Panc1 (cell line): ENCODE data around the gene STK35. TPM values are rescaled to one million over a fixed set of nuclear protein-coding genes. Genes with fewer than 3 reads are reported as not detected.
A peak's percentile ranks its signal among the peaks of the same experiment; 100 is the strongest.

Experiments
- ATAC-seq: fragments of 200-7000 bp; cut with Tn5 transposase; 2 replicates; pipeline ENCODE4 v1.9.1; 2020; ENCODE audit warnings: mild to moderate bottlenecking, moderate library complexity
- BruUV-seq: library from RNA; stranded (reverse); fragments of 400-500 nt; replicated peaks from 2 replicates; lab custom pipeline; 2021; lab: Mats Ljungman, UMichigan
- CTCF ChIA-PET: fragments of 300-600 bp; sonication (Branson Sonifier 250); formaldehyde crosslinking; loops from one replicate; lab custom pipeline; 2022; ENCODE audit warnings: antibody characterized with exemption; lab: Charles Lee
- POLR2A ChIA-PET: fragments of 300-600 bp; sonication (Branson Sonifier 250); formaldehyde crosslinking; loops from one replicate; lab custom pipeline; 2022; ENCODE audit warnings: antibody characterized with exemption; lab: Charles Lee
- DNase-seq: peaks from one replicate; pipeline ENCODE4 v3.0.0-alpha.2; 2010; ENCODE audit warnings: low read depth, low spot score
- H3K27ac ChIP-seq: 2 replicates; pipeline ENCODE4 v1.5.1; 2011; ENCODE audit warnings: mild to moderate bottlenecking, low read length, inconsistent platforms
- H3K27me3 ChIP-seq: fragments of 200-500 bp; sonication (Bioruptor generic); 2 replicates; pipeline ENCODE4 v1.6.0; 2014; ENCODE audit warnings: low read length, inconsistent platforms; ENCODE audit not compliant: control insufficient read depth, insufficient read depth
- H3K36me3 ChIP-seq: fragments of 200-500 bp; sonication (Bioruptor generic); 2 replicates; pipeline ENCODE4 v1.5.1; 2014; ENCODE audit warnings: inconsistent platforms, mild to moderate bottlenecking, low read length, moderate library complexity; ENCODE audit not compliant: control insufficient read depth, insufficient read depth
- H3K4me1 ChIP-seq: 2 replicates; pipeline ENCODE4 v1.5.1; 2011; ENCODE audit warnings: inconsistent platforms, mild to moderate bottlenecking, low read length, moderate library complexity; ENCODE audit not compliant: control insufficient read depth, insufficient read depth
- H3K4me3 ChIP-seq, 2 experiments: 2 replicates each; pipeline ENCODE4 v1.5.1; 2011 to 2012; ENCODE audit warnings: low read depth in 2 of 2, low read length in 2 of 2, mild to moderate bottlenecking in 2 of 2, inconsistent platforms in 1 of 2, moderate library complexity in 1 of 2
- H3K9me3 ChIP-seq: fragments of 200-500 bp; sonication (Bioruptor generic); 2 replicates; pipeline ENCODE4 v1.5.1; 2014; ENCODE audit warnings: low read depth, mild to moderate bottlenecking, inconsistent platforms, low read length, moderate library complexity; ENCODE audit not compliant: control insufficient read depth, insufficient read depth
- POLR2AphosphoS5 ChIP-seq: IDR thresholded peaks from 2 replicates; pipeline ENCODE4 v1.6.1; 2012; ENCODE audit warnings: mild to moderate bottlenecking, low read depth, low read length, moderate library complexity
- SIN3A ChIP-seq: IDR thresholded peaks from 2 replicates; pipeline ENCODE4 v1.6.1; 2012; ENCODE audit warnings: low read depth, mild to moderate bottlenecking, low read length, moderate library complexity, borderline replicate concordance; ENCODE audit not compliant: insufficient read depth
- TCF7L2 ChIP-seq: IDR thresholded peaks from 2 replicates; pipeline ENCODE4 v1.6.1; 2011; ENCODE audit warnings: mild to moderate bottlenecking, low read depth, low read length, inconsistent platforms
- in situ Hi-C: cut with HindIII; loops from 2 replicates; pipeline ENCODE4 v1.10.0; 2016; ENCODE audit warnings: low sequenced_read_pairs, low pct_unique_long_range_greater_than_20kb
- intact Hi-C: fragments of 100-400 bp; cut with micrococcal nuclease; formaldehyde crosslinking; loops from one replicate; pipeline ENCODE4 v1.10.0; 2022; ENCODE audit not compliant: unreplicated experiment
- total RNA-seq: library from RNA; stranded (reverse); gene quantifications from one replicate; pipeline ENCODE4 v1.2.1, GENCODE V29; 2021; ENCODE audit not compliant: unreplicated experiment
- TF ChIP-seq, protein P1 (sequence below), 2 experiments: IDR thresholded peaks; 2 replicates each; pipeline ENCODE4 v1.6.1; 2011 to 2012; ENCODE audit warnings: low read depth in 2 of 2, control low read depth in 1 of 2, low read length in 1 of 2, mild to moderate bottlenecking in 1 of 2, moderate library complexity in 1 of 2; ENCODE audit not compliant: insufficient read depth in 1 of 2
- TF ChIP-seq, protein P2 (sequence below): fragments of 450-650 bp; IDR thresholded peaks from 2 replicates; pipeline ENCODE4 v1.5.1; 2017; ENCODE audit warnings: mild to moderate bottlenecking

STK35 gene
- total RNA-seq, 1 experiment from 2014 or later: 27.6 TPM

DNA sequence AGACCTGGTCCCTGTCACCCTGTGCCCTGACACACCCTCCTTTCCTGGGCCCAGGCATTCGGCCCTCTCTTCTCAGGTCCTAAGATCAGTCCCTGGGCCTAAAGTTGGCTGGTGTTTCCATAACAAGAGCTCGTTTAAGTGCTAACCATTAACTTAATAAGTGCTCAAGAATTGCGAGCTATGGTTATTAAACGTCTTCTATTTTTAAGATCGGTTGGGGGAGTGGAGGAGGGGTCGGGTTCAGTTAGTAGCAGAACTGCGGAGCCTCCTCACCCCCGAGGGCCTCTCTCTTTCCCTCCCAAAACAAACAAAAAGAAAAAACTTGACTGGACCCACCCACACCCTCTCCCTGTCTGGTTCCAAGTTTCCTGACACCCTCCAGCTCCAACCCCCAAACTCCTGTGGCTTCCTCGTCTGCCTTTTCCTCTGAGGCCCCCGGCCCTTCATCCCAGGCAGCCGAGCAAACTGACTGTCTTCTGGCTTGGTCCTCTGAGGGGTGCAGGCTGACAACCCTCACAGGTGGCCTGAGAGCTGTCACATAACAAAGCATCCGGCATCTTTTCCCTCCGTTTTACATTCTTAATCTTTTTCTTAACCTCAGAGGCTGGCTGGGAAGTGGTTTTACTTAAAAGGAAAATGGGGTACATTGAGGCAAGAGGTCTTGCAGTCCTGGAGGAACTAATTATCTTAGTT lies 2.0 kb downstream of the STK35 start:
- DNase-seq (no peak), ATAC-seq (no peak)
- TF ChIP-seq, protein P1, sequence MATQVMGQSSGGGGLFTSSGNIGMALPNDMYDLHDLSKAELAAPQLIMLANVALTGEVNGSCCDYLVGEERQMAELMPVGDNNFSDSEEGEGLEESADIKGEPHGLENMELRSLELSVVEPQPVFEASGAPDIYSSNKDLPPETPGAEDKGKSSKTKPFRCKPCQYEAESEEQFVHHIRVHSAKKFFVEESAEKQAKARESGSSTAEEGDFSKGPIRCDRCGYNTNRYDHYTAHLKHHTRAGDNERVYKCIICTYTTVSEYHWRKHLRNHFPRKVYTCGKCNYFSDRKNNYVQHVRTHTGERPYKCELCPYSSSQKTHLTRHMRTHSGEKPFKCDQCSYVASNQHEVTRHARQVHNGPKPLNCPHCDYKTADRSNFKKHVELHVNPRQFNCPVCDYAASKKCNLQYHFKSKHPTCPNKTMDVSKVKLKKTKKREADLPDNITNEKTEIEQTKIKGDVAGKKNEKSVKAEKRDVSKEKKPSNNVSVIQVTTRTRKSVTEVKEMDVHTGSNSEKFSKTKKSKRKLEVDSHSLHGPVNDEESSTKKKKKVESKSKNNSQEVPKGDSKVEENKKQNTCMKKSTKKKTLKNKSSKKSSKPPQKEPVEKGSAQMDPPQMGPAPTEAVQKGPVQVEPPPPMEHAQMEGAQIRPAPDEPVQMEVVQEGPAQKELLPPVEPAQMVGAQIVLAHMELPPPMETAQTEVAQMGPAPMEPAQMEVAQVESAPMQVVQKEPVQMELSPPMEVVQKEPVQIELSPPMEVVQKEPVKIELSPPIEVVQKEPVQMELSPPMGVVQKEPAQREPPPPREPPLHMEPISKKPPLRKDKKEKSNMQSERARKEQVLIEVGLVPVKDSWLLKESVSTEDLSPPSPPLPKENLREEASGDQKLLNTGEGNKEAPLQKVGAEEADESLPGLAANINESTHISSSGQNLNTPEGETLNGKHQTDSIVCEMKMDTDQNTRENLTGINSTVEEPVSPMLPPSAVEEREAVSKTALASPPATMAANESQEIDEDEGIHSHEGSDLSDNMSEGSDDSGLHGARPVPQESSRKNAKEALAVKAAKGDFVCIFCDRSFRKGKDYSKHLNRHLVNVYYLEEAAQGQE (IDR thresholded peaks at IDR 0.05; ENCODE audit: insufficient read depth in 1 of 2, low read depth in 2 of 2, low read length in 1 of 2): no peak
- no peak for TF ChIP-seq TCF7L2
- TF ChIP-seq, protein P2, sequence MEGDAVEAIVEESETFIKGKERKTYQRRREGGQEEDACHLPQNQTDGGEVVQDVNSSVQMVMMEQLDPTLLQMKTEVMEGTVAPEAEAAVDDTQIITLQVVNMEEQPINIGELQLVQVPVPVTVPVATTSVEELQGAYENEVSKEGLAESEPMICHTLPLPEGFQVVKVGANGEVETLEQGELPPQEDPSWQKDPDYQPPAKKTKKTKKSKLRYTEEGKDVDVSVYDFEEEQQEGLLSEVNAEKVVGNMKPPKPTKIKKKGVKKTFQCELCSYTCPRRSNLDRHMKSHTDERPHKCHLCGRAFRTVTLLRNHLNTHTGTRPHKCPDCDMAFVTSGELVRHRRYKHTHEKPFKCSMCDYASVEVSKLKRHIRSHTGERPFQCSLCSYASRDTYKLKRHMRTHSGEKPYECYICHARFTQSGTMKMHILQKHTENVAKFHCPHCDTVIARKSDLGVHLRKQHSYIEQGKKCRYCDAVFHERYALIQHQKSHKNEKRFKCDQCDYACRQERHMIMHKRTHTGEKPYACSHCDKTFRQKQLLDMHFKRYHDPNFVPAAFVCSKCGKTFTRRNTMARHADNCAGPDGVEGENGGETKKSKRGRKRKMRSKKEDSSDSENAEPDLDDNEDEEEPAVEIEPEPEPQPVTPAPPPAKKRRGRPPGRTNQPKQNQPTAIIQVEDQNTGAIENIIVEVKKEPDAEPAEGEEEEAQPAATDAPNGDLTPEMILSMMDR: no peak
- no peak for TF ChIP-seq POLR2AphosphoS5
- TF ChIP-seq SIN3A: no peak
- Histone ChIP-seq H3K27ac (peak overlapping the region; percentile 98), H3K27me3 (no peaks in the 10 kb centered on the region), H3K9me3 (no peaks in the 10 kb centered on the region), H3K36me3 (peaks cover 12% of the 10 kb centered on the region), H3K4me3 (peak overlapping the region; percentile 83 to 95), H3K4me1 (peaks cover 21% of the 10 kb centered on the region)
- BruUV-seq: TSS peak; percentile 62
- intact Hi-C loops: no loop called here
- CTCF ChIA-PET: interaction anchor here (0.6 kb wide), 2 partner anchors 151 to 634 kb away, joined by 4 read pairs; no protein-coding TSS in a partner anchor
- in situ Hi-C loops: no loop called here
- POLR2A ChIA-PET: interaction anchor here (0.6 kb wide), 2 partner anchors 46 to 438 kb away, joined by 3 to 6 read pairs; no protein-coding TSS in a partner anchor

DNA sequence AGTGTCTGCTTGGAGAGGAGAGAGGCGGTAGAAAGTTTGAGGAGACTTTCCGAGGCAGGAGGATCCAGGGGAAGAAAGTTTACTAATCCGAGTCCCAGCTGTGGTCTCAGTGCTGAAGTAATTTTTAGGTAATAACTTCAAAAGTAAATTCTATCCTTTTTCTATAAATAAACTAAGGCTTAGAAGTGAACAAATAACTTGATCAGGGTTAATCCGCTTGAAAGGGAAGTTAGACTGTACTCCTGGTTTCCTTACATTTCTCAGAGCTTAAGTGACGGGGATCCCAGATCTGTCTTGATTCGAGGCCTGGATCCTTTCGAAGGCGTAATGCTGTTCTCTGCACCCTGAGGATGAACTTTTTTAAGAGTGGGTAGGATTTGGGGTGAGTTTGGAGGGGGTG lies 2.6 kb downstream of the STK35 start:
- in situ Hi-C loops (no loop called here), intact Hi-C loops (no loop called here)
- POLR2A ChIA-PET: interaction anchor here (0.6 kb wide), 1 partner anchor 45 kb away, joined by 6 read pairs; no protein-coding TSS in a partner anchor
- Histone ChIP-seq H3K27ac (peak overlapping the region; percentile 98), H3K4me1 (peaks cover 21% of the 10 kb centered on the region), H3K4me3 (peak overlapping the region; percentile 83 to 95), H3K27me3 (no peaks in the 10 kb centered on the region), H3K36me3 (peaks cover 12% of the 10 kb centered on the region), H3K9me3 (no peaks in the 10 kb centered on the region)
- DNase-seq: no peak
- no peak for ATAC-seq
- CTCF ChIA-PET: interaction anchor here (0.6 kb wide), 1 partner anchor 297 kb away, joined by 4 read pairs; no protein-coding TSS in a partner anchor
- BruUV-seq: no TSS peak
- TF ChIP-seq POLR2AphosphoS5: no peak
- TF ChIP-seq SIN3A: no peak
- TF ChIP-seq TCF7L2: no peak
- TF ChIP-seq, protein P1 (IDR thresholded peaks at IDR 0.05; ENCODE audit: insufficient read depth in 1 of 2, low read depth in 2 of 2, low read length in 1 of 2): no peak
- TF ChIP-seq, protein P2: no peak
